Hematopoietic multipotent progenitor cell treated with erythropoietin and hydrocortisone succinate and interleukin-3 and kit ligand, for 8 days (in vitro differentiated cells): ENCODE data around the gene TRIO.

Experiments
- DNase-seq: peaks from one replicate; pipeline ENCODE4 v3.0.0-alpha.2; 2015

TRIO gene

DNA sequence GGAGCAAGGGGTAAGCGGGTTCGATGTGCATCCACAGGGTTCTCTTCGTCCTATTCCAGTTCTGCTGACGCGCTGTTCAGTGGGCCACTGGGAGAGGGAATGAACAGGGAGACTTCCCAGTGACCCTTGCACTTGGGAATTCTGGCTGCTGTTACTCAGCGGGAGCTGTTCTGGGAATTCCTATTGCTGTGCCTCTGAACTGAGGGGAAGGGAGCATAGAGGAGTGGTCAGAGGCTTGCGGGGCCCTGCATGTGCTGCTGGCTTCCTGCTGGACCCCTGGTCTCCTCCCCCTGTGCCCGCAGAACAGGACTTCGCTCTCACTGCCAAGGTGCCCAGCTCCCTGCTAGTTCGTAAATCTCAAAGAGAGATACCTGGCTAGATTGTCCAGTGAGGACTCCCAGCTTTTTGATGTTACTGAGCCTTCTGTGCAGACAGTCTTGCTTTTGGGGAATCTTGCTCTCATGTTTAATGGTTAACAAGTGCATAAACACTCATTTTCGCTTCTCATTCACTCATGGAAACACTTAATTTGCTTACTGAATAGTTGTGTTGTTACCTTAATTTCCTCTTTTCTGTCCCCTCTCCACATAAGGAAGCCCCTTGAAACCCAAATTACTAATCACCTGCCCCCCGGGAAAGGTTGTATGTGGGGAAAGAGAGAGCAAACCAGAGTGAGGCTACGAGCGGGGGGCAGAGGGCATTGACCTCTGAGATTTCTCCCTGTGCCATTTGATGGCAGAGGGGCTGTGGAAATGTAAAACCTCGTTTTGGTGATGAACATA lies 5.9 kb downstream of the TRIO start:
- DNase-seq: no peak

DNA sequence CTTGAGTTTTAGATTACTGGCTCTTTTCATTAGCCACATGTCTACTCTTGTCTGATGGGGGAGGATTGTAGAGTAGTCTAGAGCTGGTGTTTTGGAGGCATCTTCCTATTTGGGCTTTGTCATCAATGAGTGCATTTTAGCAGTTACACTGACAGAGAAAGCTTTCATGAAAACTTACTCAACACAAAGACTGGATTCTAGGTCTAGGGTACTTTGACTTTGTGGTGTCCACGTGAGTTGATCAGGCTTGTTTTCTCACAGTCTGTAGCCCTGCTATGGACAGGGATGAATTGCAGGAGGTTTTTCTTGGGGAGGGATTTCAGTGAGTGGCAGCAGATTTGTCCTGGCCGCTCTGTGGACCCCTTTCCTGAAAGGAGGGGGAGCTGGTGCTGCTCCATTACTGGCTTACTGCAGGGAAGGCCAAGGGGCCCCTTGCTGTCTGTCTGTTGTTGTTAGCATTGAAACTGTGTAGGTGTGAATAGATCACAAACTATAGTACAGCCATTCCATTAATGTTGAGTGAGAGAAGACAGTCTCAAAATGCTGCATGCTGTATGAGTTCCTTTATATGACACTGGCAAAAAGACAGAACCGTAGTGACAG lies 6.6 kb downstream of the TRIO start:
- DNase-seq: no peak

DNA sequence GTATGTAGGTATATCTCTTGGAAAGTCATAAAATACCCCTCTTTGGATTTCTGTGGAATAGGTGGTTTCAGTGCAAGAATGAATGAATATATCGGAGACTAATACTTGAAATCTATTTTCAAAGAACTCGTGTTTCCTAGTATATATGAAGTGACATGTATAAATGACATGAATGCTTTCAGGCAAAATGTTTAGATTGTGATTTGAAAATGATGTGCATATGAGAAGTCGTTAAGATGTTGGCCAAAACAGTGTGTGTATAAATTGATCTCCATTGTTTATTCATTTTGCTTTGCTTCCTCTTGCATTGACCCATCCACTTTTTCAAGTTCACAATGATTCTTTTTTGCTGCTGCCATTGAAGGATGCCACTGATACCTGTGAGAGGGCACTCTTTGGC lies 8.3 kb downstream of the TRIO start:
- DNase-seq: no peak

DNA sequence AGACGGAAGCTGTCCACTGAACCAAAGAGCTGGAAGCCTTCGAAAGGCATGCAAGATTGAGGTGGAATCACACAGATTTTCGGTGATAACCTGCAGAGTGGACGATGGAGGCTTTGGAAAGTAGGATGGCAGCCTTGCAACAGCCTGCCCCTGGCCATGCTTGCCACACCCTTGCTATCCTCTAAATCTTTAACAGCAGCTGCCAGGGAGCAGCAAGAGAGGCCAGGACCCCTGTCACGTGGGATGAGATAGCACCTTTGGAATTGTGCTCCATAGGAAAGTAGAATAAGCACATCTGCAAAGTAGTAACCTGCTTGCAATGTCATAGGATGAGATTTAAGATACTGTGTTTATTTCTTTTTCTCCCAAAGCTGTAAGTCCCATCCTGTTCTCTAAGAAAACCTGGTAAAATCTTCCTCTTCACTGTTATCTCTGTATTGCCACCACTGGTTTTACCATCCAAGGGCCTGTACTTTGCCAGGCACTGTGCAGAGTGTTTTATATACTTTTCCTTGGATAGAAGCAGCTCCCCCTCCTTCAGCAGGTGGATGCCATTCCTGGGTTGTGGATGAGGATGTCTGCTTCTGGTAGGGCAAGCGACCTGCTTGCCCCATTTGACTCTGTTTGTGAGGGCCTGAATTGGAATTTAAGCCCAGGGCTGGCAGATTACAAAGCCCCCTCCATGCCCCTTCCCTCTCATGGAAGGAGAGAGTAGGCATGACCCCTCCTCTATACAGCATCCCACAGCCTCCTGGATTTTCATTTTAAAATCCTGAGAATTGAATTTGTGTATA lies 10.1 kb downstream of the TRIO start:
- no peak for DNase-seq

DNA sequence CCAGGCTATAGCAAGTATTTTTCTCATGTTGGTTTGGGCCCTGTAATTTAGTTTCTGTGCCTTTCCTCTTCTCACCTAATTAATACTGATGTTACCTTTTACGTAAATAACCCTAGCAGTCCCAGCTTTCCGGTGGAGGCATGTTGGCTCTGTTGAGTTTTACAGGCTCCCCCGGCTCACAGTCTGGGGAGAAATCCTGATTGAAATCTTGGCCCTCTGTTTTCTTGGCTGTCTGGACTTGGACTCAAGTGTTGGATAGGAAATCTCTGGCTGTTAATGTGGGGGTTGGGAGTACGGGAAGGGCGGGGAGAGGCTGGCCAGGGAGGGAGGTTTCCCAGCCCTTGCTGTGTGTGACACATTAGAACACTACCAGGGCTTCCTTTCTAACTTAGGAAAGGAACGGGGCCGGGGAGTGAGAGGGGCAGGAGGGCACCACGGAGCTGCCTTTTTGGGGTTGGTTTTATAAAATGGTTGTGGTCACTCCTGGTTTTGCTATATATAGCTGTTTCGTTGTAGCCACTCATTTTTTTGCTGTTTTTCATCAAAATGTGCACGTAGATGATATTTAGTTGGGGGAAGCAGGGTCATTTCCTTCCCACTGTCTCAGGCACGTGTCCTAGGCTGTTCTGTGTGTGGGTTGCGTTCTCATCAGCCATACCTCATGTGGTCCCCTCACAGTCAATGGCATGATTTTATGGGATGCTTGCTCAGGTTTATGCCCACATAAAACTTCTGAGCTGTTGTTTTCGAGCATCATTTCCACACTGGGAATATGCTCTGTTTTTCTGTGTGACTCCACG lies 11.0 kb downstream of the TRIO start:
- DNase-seq: no peak

DNA sequence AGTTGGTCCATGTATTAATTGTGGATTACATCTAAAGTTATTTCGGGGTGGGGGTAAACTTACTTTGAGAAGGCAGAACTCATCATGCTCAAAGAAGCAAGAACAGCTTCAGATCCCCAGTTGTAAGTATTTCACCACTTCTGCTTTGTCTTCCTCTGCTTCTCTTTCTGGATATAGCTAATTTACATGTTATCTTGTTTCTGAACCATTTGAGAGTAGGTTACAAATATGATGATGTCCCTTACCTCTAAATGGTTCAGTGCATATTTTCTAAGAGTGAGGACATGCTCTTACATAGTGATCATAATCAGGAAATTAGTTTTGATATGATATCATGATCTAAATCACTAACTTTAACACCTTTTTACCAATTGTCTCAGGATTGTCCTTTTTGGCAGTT lies 11.9 kb downstream of the TRIO start:
- DNase-seq: no peak

DNA sequence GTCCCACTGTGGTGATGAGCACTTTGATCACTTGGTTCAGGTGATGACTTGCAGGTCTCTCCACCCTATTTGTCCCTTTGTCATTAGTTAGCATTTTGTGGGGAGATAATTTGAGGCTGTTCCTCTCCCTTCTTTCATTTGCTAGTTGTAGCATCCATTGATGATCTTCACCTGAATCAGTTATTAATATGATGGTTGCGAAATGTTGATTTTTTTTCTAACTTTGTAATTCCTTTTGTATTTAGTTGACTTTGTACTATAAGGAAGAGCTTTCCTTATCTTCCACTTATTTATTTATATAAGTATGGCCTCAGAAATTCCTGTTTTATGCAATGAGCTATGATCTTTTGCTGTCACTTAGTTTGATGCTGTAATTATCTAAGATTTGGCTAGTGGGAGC lies 12.6 kb downstream of the TRIO start:
- DNase-seq: no peak

DNA sequence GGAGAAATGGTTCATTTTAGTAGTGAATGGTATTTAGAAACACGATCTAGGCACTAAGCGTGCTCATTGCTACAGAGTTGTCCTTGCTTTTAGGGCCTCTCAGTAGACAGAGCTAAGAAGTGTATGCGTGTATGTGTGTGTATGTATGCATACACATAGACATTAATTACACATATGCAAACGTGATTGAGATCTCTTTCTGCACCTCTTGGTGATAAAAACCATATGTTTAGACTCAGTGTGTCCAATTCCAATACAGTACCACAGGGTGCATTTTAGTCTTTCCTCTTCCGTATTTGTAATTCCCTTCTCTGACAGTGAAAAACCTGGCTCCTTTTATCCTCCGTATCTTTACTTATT lies 13.1 kb downstream of the TRIO start:
- no peak for DNase-seq

DNA sequence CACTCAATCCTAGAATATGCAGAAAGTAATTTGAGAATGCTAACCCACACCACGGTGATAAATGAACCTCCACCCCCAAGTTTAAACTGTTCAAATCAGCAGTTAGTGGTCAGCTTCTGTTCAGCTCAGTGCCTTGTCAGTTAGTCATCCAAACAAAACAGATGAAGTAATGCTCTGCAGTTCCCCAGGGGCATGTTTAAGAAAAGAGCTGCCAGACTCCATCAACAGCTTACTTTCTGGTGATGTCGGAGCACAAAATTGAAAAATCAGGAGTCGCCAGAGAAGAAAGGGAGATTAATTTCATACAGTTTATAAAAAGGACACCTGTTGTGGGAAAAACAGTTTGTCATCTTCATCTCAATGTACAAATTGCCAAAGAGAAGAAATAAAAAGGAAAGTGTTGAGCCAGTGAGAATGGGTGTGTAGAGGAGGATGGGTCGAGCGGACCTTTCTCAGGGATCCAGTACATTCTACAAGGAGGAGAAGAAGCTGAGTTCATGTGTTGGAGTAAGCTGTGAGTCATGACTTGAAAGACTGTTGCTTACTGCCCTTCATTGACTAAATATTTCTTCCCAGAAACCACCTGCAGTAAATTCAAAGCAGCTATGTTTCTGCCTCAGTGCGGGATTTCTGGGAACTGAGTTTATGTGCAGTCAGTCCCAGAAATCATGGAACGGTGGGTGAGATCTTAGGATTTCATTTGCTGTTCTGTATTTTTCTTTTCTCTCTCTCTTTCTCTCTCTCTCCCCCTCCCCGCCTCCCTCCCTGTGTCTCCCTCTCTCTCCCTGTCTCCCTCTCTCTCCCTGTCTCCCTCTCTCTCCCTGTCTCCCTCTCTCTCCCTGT lies 13.7 kb downstream of the TRIO start:
- peak; percentile 35 for DNase-seq

DNA sequence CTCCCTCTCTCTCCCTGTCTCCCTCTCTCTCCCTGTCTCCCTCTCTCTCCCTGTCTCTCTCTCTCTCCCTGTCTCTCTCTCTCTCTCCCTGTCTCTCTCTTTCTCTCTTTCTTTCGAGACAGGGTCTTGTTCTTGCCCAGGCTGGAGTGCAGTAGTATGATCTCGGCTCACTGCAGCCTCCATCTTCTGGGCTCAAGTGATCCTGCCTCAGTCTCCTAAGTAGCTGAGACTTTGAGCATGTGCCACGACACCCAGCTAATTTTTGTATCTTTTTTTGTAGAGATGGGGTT lies 14.3 kb downstream of the TRIO start:
- DNase-seq: no peak

DNA sequence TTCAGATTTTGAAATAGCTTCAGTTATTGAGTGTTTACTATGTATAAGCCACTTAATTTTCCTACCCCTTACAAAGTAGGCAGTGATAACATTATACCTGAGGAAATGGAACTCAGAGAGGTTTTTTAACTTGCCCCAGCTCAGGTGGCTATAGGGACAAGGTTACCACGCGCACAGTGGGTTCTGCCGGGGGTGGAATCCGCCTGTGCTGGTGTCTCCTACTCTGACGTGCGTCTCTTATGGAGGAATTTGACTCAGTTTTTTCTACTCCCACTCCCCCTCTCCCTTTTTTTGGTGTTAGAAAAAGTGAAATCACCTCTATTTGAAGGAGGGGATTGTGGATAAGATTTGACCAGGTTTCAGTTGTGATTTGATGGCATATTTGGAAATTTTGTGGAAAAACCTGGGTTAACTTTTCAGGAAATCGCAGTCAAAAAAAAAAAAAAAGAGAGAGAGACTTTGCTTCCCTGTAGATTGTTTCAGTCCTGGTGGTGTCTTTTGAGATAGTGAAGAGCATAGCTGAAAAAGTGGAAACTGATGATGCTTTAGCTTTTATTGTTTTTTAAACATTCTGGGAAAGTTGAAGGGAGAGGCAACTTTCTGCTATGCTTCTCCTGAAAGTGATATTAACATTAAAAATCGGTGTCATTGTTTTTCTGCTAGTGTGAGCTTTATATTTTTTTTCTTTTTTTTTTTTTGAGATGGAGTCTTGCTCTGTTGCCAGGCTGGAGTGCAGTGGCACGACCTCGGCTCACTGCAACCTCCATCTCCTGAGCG lies 15.9 kb downstream of the TRIO start:
- DNase-seq: no peak

DNA sequence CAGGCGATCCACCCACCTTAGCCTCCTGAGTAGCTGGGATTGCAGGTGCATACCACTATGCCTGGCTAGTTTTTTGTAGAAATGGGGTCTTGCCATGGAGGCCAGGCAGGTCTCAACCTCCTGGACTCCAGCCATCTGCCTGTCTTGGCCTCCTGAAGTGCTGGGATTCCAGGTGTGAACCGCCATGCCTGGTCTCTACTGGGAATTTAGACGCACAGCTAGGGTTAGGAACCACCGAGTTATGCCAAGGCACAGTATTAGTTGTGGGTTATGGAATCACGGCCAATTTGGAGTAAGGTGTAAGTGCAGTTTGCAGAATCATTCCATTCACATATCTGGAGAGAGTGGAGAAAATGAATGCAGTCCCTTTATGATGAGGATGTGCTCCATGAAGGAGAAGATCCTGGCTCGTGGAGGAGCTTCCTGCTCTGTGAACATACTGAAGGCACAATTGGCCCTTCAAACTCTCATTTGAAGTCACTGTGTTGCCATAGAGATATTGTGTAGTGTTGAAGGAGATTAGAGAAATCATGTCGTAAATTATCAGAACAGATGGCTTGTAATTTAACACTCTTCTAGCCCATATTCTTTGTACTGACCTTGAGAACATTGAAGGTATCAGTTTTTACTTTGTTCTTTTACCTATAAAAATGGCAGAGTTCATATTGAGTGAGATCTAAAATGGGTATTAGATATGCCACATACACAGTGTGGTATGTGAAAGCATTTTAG lies 18.8 kb downstream of the TRIO start:
- no peak for DNase-seq

DNA sequence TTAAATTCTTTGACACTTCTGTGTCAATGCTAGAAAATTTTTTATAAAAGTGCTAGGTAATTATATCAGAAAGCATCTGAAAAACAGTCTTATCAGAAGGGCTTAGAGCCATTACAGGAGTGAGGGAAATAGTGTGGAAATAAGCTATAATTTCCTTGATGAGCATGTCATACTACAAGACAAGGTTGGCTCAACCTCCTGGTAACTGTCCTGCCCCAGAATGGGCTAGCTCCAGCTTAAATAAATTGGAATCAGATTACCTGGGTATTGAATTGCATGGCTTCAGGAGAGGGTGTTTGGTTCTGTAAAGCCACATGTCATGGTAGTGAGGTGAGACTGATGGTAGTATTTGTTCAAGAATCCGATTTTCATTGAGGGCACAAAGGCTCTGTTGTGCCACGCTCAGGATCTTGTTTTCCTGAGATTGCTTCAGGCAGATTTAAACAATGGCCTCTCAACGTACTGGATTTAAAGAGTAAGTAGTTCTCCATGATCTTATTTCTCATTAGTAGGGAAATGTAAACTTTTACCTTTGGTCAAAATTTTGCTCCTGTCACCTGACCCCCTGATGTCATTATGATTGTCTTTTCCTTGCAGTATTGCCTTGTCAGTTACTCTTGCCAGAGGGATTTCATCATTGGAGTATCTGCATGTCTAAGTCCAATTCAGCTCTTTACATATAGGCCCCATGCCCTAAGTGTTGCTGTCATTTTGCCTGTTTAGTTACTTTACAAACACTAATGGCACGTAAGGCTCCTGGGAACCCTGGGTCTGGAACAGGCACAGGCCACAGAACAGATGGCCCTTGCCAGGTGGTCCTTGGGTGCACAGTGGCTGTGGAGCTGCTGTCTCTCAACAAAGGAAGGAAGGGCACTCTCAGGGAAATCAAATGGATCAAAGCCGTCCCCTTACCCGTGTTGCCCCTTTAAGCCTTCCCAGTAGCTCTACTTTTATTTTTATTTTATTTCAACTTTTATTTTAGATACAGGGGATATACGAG lies 21.3 kb downstream of the TRIO start:
- DNase-seq: no peak

DNA sequence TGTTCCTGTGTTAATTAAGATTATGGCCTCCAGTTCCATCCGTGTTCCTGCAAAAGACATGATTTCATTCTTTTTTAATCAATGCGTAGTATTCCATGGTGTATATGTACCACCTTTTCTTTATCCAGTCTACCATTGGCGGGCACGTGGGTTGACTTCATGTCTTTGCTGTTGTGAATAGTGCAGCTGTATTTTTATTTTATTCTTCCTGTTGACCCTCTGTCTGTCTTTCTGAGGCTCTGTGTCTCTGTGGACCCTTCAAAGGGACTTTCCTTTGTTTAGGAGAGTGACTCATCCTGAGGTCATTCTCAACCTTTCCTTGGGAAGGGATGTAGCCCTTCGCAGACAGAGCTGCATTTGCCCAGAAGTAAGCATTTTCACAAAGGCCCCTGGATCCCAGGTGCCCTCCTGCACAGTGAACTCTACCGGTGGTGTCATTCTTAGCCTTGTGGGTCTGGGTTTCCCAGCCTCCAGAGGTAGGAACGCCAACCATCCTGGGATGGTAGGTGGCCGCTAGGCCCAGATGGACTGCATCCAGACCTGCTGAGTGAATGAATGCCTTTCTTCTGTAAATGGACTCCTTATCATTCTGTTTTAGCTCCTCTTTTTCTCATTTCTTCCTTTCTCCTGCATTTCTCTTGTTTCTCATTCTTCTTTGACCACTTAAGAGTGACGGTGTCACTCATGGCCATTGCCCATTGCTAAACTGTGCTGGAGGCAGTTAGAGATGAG lies 22.4 kb downstream of the TRIO start:
- no peak for DNase-seq

DNA sequence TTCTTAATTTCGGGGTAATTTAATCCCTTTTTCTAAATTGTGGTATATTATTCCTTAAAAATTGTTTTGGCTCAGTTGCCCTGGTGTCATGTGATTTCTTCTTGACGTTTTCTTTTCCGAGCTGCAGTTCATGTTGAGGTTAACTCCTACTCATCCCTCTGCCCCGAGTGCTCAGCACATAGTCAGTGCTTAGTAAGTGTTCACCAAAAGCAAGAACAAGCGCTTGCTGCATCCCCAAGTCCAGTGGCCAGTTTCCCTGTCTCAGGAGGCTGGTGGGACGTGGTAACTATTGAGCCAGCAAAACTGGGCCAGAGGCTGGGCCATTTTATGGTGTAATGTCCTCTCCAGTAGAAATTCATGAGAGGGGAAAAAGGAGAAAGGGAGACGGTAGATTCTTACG lies 23.3 kb downstream of the TRIO start:
- DNase-seq: no peak

DNA sequence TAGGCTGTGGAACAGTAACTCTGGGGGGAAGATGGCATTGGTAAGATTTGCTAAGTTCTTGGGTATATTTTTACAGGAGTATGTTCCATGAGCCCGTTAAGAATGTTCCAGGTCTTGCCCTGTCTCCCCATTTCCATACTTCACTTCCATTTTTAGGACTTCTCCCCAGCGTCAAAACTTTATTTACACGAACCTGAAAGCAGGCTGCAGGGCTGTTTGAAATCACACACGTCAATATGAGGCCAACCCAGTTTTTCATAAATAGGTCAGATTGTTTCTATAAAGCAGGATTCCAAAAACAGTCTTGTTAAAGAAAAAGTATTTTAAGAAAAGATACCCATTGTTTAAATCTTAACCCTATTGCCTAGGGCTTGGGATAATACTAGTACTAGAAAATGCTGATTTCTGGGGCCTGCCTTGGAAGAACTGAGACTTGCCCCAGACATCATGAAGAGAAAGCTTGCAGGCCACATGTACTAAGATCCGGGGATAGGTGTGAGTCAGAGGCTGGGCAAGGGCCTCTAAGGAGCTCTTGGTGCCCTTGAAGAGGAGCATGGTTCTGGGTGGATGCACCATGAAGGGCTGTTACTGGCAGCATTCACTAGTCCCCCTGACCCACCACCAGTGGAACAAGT lies 24.2 kb downstream of the TRIO start:
- no peak for DNase-seq

DNA sequence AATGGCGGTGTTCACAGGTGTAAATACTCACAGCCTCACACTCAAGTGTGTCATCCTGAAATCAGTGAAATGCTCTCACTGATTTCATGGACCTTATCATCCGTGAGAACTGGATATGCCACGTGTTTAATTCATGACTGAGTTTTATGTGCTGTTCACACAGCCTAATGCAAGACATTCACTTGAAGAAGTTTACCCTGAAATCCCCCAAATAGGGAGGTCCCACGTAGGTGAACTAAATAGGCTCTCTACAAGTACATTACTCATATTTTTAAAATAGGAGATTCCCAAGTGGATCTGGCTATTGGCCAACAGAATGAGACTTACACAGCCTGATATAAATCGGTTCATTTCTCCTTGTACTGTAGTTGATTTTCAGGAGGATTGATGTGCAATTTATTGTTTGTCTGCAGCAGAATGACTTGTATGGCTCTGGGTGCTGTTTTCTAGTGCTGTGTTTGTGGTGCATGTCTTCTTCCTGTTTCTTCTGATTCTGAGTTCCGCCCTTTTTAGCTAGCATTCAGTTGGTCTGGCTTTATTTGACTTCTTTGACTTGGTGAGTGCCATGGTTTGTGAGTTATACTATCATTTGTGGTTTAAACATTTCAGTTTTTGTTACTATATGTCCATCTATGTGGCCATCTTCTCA lies 25.1 kb downstream of the TRIO start:
- no peak for DNase-seq

DNA sequence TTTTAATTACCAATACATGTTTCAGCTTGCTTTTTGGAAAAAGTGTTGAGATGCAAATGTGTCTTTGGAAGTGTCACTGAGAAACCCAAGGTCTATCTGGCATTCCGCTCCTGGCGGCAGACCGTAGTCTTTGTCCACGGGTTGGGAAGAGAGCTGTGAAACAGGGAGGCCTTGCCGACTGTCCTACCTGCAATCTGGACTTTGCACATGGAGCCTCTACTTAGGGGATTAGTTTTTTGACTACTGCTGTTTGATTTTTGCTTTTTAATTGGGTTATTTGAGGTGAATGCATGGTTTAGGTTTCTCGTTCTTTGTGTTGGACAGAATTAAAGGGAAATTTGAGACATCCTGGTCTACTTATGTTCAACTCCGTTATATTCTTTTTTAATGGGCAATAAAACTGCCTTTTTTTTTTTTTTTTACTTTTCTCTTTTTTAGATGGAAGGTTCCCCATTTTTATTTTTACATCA lies 25.7 kb downstream of the TRIO start:
- no peak for DNase-seq
